Renal cortex interstitium (tissue), 15 donors: ENCODE data around the gene C6orf120. TPM values are rescaled to one million over a fixed set of nuclear protein-coding genes. Genes with fewer than 3 reads are reported as not detected.

Source experiments
- DNase-seq, 11 donors: peaks; one replicate each; pipeline ENCODE4 v3.0.0-alpha.2; 2013; ENCODE audit warnings: low read depth in 9 of 11, low spot score in 4 of 11; ENCODE audit errors: extremely low read depth in 1 of 11
- long read RNA-seq, 16 experiments: transcript quantifications; one replicate each; lab custom pipeline, GENCODE V29; 2026
- polyA plus RNA-seq, 3 donors: library from polyadenylated mRNA; unstranded; fragments of 120-200 nt; gene quantifications; one replicate each; pipeline ENCODE4 v1.2.1, GENCODE V29; 2013; ENCODE audit not compliant: insufficient read length in 3 of 3

The C6orf120 gene
- polyA plus RNA-seq = 10 to 100 TPM; 38.4 to 43.6 (median 41.8) TPM
- long read RNA-seq, donor 1, transcript C6orf120-201 (1 exons, 2,667 nt) = major isoform, 44 of 44 reads
- long read RNA-seq, donor 1, partial matches to known transcripts = 0 of 44 reads
- long read RNA-seq, donor 1, other reads (novel, unspliced or antisense) = 0 of 44 reads
- long read RNA-seq, donor 2, transcript C6orf120-201 (1 exons, 2,667 nt) = major isoform, 38 of 38 reads
- long read RNA-seq, donor 2, partial matches to known transcripts = 0 of 38 reads
- long read RNA-seq, donor 2, other reads (novel, unspliced or antisense) = 0 of 38 reads
- long read RNA-seq, donor 3, transcript C6orf120-201 (1 exons, 2,667 nt) = major isoform, 55 of 55 reads
- long read RNA-seq, donor 3, partial matches to known transcripts = 0 of 55 reads
- long read RNA-seq, donor 3, other reads (novel, unspliced or antisense) = 0 of 55 reads
- long read RNA-seq, donor 4, transcript C6orf120-201 (1 exons, 2,667 nt) = major isoform, 33 of 33 reads
- long read RNA-seq, donor 4, partial matches to known transcripts = 0 of 33 reads
- long read RNA-seq, donor 4, other reads (novel, unspliced or antisense) = 0 of 33 reads
- long read RNA-seq, donor 5 = 0 reads
- long read RNA-seq, donor 6, transcript C6orf120-201 (1 exons, 2,667 nt) = major isoform, 39 of 39 reads
- long read RNA-seq, donor 6, partial matches to known transcripts = 0 of 39 reads
- long read RNA-seq, donor 6, other reads (novel, unspliced or antisense) = 0 of 39 reads
- long read RNA-seq, donor 7, transcript C6orf120-201 (1 exons, 2,667 nt) = major isoform, 42 of 42 reads
- long read RNA-seq, donor 7, partial matches to known transcripts = 0 of 42 reads
- long read RNA-seq, donor 7, other reads (novel, unspliced or antisense) = 0 of 42 reads
- long read RNA-seq, donor 8 = 0 reads
- long read RNA-seq, donor 9, transcript C6orf120-201 (1 exons, 2,667 nt) = major isoform, 29 of 29 reads
- long read RNA-seq, donor 9, partial matches to known transcripts = 0 of 29 reads
- long read RNA-seq, donor 9, other reads (novel, unspliced or antisense) = 0 of 29 reads
- long read RNA-seq, donor 10, transcript C6orf120-201 (1 exons, 2,667 nt) = major isoform, 53 of 53 reads
- long read RNA-seq, donor 10, partial matches to known transcripts = 0 of 53 reads
- long read RNA-seq, donor 10, other reads (novel, unspliced or antisense) = 0 of 53 reads
- long read RNA-seq, donor 11, transcript C6orf120-201 (1 exons, 2,667 nt) = major isoform, 31 of 62 reads
- long read RNA-seq, donor 11, partial matches to known transcripts = 20 of 62 reads
- long read RNA-seq, donor 11, other reads (novel, unspliced or antisense) = 11 of 62 reads
- long read RNA-seq, donor 12, transcript C6orf120-201 (1 exons, 2,667 nt) = major isoform, 31 of 31 reads
- long read RNA-seq, donor 12, partial matches to known transcripts = 0 of 31 reads
- long read RNA-seq, donor 12, other reads (novel, unspliced or antisense) = 0 of 31 reads
- long read RNA-seq, donor 13 = 0 reads
- long read RNA-seq, donor 14, transcript C6orf120-201 (1 exons, 2,667 nt) = major isoform, 51 of 51 reads
- long read RNA-seq, donor 14, partial matches to known transcripts = 0 of 51 reads
- long read RNA-seq, donor 14, other reads (novel, unspliced or antisense) = 0 of 51 reads
- long read RNA-seq, donor 15, transcript C6orf120-201 (1 exons, 2,667 nt) = major isoform, 25 of 25 reads
- long read RNA-seq, donor 15, partial matches to known transcripts = 0 of 25 reads
- long read RNA-seq, donor 15, other reads (novel, unspliced or antisense) = 0 of 25 reads
- long read RNA-seq, donor 16, transcript C6orf120-201 (1 exons, 2,667 nt) = major isoform, 90 of 90 reads
- long read RNA-seq, donor 16, partial matches to known transcripts = 0 of 90 reads
- long read RNA-seq, donor 16, other reads (novel, unspliced or antisense) = 0 of 90 reads

DNA sequence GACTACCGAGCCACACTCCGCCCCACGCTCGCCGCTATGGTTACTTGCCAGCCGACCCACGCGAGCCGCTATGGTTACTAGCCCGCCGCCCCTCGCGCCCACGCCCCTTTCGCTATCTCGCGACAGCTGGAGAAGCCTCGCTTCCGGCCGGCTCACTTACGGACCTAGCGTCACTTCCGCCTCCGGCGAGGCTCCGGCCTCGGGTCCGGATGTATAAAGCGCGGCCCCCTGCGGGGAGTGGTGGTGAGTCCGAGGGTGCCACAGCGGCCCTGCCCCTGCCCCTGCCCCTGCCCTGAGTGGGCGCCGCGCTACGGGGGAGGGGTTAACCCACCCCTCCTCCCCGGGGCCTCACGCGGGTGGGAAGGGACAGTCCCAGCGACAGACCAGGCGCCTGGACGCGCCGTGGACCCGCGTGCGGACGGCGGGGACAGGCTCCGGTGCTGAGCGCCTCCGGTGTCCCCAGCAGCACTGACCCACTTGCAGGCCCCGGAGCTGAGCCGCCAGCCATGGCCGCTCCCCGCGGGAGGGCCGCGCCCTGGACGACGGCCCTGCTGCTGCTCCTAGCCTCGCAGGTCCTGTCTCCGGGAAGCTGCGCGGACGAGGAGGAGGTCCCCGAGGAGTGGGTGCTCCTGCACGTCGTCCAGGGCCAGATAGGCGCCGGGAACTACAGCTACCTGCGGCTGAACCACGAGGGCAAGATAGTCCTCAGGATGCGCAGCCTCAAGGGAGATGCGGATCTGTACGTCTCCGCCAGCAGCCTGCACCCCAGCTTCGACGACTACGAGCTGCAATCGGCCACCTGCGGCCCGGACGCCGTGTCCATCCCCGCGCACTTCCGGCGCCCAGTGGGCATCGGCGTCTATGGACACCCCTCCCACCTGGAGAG lies at the start of gene C6orf120, which contains the start of gene WDR27:
TSS of gene C6orf120 (plus strand) at position 173 of the 886 bp plus-strand sequence. CDS start at position 507, 334 bp downstream.
TSS of gene WDR27 (minus strand) at position 76 of the 886 bp plus-strand sequence. CDS start 13,024 bp downstream, outside the sequence.
- peak; percentile 86 to 95 (median 94) for DNase-seq

GRCh38 chr6:169652896-169653295 lies 49.0 kb upstream of the C6orf120 start:
- no peak for DNase-seq

- no peak for DNase-seq
These were observed 48.2 kb upstream of the C6orf120 start for GRCh38 chr6:169653691-169654090.

GRCh38 chr6:169654598-169655391 lies 47.1 kb upstream of the C6orf120 start:
- DNase-seq = peak in 9 of 11 donors; percentile 36 to 71 (median 57)

DNA sequence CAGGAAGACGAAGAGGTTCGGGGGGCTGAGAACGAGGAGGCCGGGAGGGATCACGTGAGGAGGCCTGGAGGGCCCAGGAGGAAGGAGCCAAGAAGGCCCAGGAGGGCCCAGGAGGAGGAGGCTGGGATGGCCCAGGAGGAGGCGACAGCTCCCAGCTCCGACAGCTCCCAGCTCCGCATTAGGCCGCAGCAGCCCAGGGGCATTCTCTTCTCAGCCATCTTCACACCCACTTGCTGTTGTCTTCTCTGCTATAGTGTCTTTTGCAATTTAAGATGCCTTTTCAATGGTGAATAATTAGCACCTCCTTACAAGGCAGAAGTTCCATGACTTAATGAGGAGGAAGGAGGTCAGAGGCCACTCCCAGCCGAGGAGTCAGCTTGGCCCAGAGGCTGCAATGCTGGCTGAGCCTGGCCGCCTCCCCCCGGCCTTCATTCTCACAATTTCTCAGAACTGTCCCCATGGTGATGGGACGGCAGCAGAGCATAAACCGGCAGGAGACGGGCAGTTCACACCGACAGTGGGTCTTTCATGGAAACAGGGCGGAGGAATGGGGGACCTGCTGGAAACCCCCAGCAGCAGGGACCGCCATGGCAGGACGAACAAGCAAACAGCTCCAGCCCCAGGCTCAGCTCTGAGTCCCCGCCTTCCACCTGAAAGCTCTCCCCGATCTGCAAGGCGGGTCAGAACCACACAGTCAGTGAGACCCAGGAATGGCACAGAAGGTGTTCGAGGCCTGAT lies 45.2 kb upstream of the C6orf120 start:
- DNase-seq = no peak

GRCh38 chr6:169657284-169657610 lies 44.7 kb upstream of the C6orf120 start:
- no peak for DNase-seq

DNA sequence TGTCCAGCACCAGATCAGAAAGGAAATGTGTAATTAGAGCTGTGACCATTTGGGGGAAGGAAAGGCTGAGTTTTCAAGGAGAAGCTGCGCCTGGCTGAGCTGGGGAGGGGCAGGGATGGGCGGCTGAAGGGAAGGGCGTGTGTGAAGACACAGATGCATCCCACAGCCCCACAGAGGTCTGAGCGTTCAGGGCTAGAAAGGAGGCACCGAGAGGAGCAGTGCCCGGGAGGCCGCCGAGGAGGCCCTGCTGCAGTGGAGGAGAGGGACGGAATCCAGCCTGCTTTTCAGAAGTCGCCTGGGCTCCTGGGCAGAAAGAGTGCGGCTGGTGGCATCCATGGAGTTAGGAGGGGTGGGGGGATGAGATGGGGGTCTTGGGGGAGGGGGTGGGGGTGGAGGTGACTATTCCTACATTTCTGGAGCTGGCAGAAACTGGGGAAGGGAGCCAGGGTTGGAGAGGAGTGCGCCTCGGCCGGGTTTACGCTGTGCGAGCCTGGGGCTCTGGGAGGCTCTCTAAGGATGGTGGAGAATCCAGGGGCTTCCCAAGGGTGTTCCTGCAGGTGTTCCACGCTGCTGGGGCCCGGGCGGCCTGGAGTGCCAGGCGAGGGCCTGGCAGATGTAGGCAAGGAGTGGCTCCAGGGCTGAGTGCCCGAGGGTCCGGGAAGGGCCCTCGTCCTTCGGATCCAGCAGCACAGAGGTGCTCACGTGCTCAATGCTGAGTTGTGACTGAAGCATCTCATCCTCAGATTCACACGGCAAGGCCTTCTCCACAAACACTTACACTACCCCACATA lies 41.9 kb upstream of the C6orf120 start:
- no peak for DNase-seq

DNA sequence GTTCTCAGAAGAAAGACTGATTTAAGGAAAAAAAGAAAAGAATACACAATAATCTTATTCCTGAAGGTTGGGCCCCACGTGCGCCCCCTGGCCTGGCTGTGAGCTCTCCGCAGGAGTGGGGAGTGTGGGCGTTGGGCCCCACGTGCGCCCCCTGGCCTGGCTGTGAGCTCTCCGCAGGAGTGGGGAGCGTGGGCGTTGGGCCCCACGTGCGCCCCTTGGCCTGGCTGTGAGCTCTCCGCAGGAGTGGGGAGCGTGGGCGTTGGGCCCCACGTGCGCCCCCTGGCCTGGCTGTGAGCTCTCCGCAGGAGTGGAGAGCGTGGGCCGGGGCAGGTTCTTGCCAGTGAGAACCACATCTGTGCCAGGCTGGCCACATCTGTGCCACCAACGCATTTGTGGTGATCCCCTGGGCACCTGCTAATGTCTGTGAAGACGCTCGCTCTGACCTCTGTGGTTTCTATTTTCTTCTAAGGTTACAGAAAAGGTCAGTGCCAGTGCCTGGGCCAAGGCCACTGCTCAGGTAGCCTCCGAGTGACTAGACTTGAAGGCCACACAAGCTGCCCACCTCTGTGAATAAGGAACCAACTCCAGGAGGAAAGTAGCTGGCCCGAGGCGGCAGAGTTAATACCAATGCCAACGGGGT lies 41.1 kb upstream of the C6orf120 start:
- DNase-seq = no peak

GRCh38 chr6:169661391-169661756 lies 40.6 kb upstream of the C6orf120 start:
- DNase-seq = no peak

DNA sequence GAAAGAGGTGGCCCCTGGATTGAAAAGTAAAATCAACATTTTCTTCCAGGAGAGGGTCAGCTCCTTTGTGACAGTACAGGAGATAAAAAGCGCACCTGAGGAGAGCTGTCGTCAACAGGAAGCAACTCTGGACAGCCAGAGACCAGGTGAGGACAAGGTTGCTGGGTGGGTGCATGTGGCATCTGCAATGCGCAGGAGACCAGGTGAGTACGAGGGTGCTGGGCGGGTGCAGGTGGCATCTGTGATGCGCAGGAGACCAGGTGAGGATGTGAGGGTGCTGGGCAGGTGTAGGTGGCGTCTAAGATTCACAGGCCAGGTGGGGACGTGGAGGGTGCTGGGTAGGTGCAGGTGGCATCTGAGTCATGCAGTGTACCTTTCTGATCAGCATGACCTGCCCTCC lies 38.5 kb upstream of the C6orf120 start:
- DNase-seq = no peak

- DNase-seq = no peak
These were observed 37.7 kb upstream of the C6orf120 start for GRCh38 chr6:169664227-169664626.

- DNase-seq = no peak
These were observed 36.6 kb upstream of the C6orf120 start for GRCh38 chr6:169665289-169665688.

- no peak for DNase-seq
These were observed 35.5 kb upstream of the C6orf120 start for GRCh38 chr6:169666441-169666840.

GRCh38 chr6:169667716-169668115 lies 34.2 kb upstream of the C6orf120 start:
- DNase-seq = no peak
